BJ (cell line): ENCODE data around the gene TTLL10. TPM values are rescaled to one million over a fixed set of nuclear protein-coding genes. Genes with fewer than 3 reads are reported as not detected.

Experiments
- CTCF ChIA-PET: fragments of 350-600 bp; formaldehyde crosslinking; extraction: SDS; loops from one replicate; lab custom pipeline; 2021; ENCODE audit warnings: antibody characterized with exemption, inconsistent platforms; lab: Yijun Ruan, JAX
- POLR2A ChIA-PET: fragments of 300-600 bp; sonication (Branson Sonifier 250); formaldehyde crosslinking; extraction: SDS; loops from one replicate; lab custom pipeline; 2021; ENCODE audit warnings: antibody characterized with exemption; lab: Charles Lee
- DNase-seq: peaks from one replicate; pipeline ENCODE4 v3.0.0-alpha.2; 2011; ENCODE audit warnings: low read depth
- H3K27me3 ChIP-seq: 2 replicates; pipeline ENCODE4 v1.6.0; 2011; ENCODE audit warnings: low read length; ENCODE audit not compliant: control insufficient read depth, insufficient read depth
- H3K36me3 ChIP-seq: 2 replicates; pipeline ENCODE4 v1.5.1; 2011; ENCODE audit warnings: low read length; ENCODE audit not compliant: control insufficient read depth, insufficient read depth
- H3K4me3 ChIP-seq: 2 replicates; pipeline ENCODE4 v1.5.1; 2011; ENCODE audit warnings: low read depth, mild to moderate bottlenecking, control low read depth, low read length
- CTCF ChIP-seq: IDR thresholded peaks from 2 replicates; pipeline ENCODE4 v1.5.1; 2011; ENCODE audit warnings: low read depth, mild to moderate bottlenecking, control low read depth, inconsistent platforms, low read length, moderate library complexity; ENCODE audit not compliant: insufficient read depth
- polyA plus RNA-seq: library from polyadenylated mRNA; depleted of rRNA; stranded (reverse); fragments of >200 nt; gene quantifications from 2 replicates; pipeline ENCODE4 v1.2.3, GENCODE V29; 2011

TTLL10 gene
- polyA plus RNA-seq, 1 experiment = not detected

- Histone ChIP-seq H3K36me3 (no peaks in the 10 kb centered on the region), H3K27me3 (no peaks in the 10 kb centered on the region), H3K4me3 (no peak overlapping the region)
- POLR2A ChIA-PET = no interaction called here
- DNase-seq = no peak
- TF ChIP-seq CTCF = no peak
- CTCF ChIA-PET = interaction anchor here (0.9 to 1.0 kb wide), 2 partner anchors 144 to 178 kb away, joined by 3 read pairs; no protein-coding TSS in a partner anchor
These were observed 45.9 kb upstream of the TTLL10 start for GRCh38 chr1:1127551-1128451.

GRCh38 chr1:1128454-1129139 is 45.1 kb upstream of the TTLL10 start:
- Histone ChIP-seq H3K36me3 (no peaks in the 10 kb centered on the region), H3K4me3 (no peak overlapping the region), H3K27me3 (no peaks in the 10 kb centered on the region)
- TF ChIP-seq CTCF = no peak
- no peak for DNase-seq
- ChIA-PET POLR2A (no interaction called here), CTCF (interaction anchor here (1.0 kb wide), 1 partner anchor 145 kb away, joined by 3 read pairs; no protein-coding TSS in a partner anchor)

GRCh38 chr1:1129381-1129821 is 44.3 kb upstream of the TTLL10 start:
- Histone ChIP-seq H3K4me3 (no peak overlapping the region), H3K27me3 (no peaks in the 10 kb centered on the region), H3K36me3 (no peaks in the 10 kb centered on the region)
- POLR2A ChIA-PET = no interaction called here
- no peak for TF ChIP-seq CTCF
- CTCF ChIA-PET = interaction anchor here (0.6 to 2.4 kb wide), 2 partner anchors 8 to 162 kb away, joined by 3 to 12 read pairs; no protein-coding TSS in a partner anchor
- DNase-seq = no peak

- POLR2A ChIA-PET = no interaction called here
These were observed 43.2 kb upstream of the TTLL10 start for GRCh38 chr1:1130206-1131120.

More at GRCh38 chr1:1130206-1131120, 43.2 kb upstream of the TTLL10 start:
- CTCF ChIA-PET = interaction anchor here (0.6 to 2.4 kb wide), 2 partner anchors 9 to 160 kb away, joined by 3 to 12 read pairs; no protein-coding TSS in a partner anchor
- H3K4me3 ChIP-seq = no peak overlapping the region
- no peak for DNase-seq
- TF ChIP-seq CTCF = no peak
- no peaks in the 10 kb centered on the region for H3K36me3 ChIP-seq
- H3K27me3 ChIP-seq = no peaks in the 10 kb centered on the region
